ENCODE results near the gene PCBD2. TPM values are rescaled to one million over a fixed set of nuclear protein-coding genes. Genes with fewer than 3 reads are reported as not detected.

PCBD2 gene
- total and polyA plus RNA-seq, 2 of the 8 experiments (the other 6 are each of a cell fraction or from before 2014, with no cell fraction given) = 4.8 to 10.3 TPM

DNA sequence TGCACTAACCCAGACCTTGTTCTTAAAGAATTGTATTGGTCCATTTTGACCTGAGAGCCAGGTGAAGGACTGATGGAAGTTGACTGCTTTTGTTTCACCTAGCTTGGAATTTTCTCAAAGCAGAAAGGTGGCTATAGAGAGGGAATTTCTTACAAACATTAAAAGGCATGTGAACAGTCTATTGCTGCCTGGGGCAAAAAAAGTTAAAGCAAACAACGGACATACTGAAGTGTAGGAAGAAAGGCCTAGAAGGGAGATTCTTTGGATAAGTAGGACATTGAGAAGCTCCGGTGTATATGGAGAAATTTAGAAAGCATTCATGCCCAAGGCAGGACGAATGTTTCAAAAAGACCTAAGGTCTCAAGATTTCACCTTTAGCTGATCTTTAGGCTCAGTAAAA, 74.5 kb downstream of the PCBD2 start (continued):
- TF ChIP-seq USF2 (IDR thresholded peaks at IDR 0.05; ENCODE audit: low read length) = no peak
- TF ChIP-seq ZNF274 (IDR thresholded peaks at IDR 0.05; ENCODE audit: borderline replicate concordance, extremely low read depth, low read length) = no peak
- TF ChIP-seq CHD1 (IDR thresholded peaks at IDR 0.05; ENCODE audit: low read depth, low read length) = no peak
- TF ChIP-seq SRF (IDR thresholded peaks at IDR 0.05; ENCODE audit: low read depth, low read length) = no peak
